Posterior vena cava (tissue), 2 donors: Measurements from ENCODE around the gene LMBRD1. TPM values are rescaled to one million over a fixed set of nuclear protein-coding genes. Genes with fewer than 3 reads are reported as not detected.

ENCODE experiments used
- DNase-seq: peaks from one replicate; pipeline ENCODE4 v3.0.0-alpha.2; 2020; ENCODE audit warnings: low spot score
- intact Hi-C, 2 donors: fragments of 100-400 bp; cut with DNase I; formaldehyde crosslinking; loops; one replicate each; pipeline versions ENCODE4 v1.14.1 to v1.14.2; 2022 to 2023
- total RNA-seq, 2 donors: library from RNA; stranded (reverse); fragmentation: NEBNext Ultra II Directional; extraction: Animal tissue kit (Norgen Biotek cat#: 25700); gene quantifications; one replicate each; pipeline ENCODE4 v1.2.1, GENCODE V29; 2021
- donor health status: DM: yes; HTN: yes; CAD: no.
- donor health status: DM: yes; HTN: yes; CAD: no.

The LMBRD1 gene
- total RNA-seq, 2 donors from 2014 or later, result 42.9 to 46.8 TPM

- intact Hi-C loops, result no loop called here
- DNase-seq, result no peak
Observed at GRCh38 chr6:69768664-69769063, 28.1 kb downstream of the LMBRD1 start.

- intact Hi-C loops, result no loop called here
- no peak for DNase-seq
Observed at GRCh38 chr6:69763763-69764162, 33.0 kb downstream of the LMBRD1 start.

- intact Hi-C loops, result no loop called here
- no peak for DNase-seq
Observed at GRCh38 chr6:69761853-69762252, 35.0 kb downstream of the LMBRD1 start.

- intact Hi-C loops, result no loop called here
- no peak for DNase-seq
Observed at GRCh38 chr6:69758214-69758613, 38.6 kb downstream of the LMBRD1 start.

- intact Hi-C loops, result no loop called here
- no peak for DNase-seq
Observed at GRCh38 chr6:69756907-69757306, 39.9 kb downstream of the LMBRD1 start.

GRCh38 chr6:69756366-69756765, 40.4 kb downstream of the LMBRD1 start:
- intact Hi-C loops, result no loop called here

GRCh38 chr6:69735027-69735426, 61.8 kb downstream of the LMBRD1 start:
- intact Hi-C loops, result no loop called here
- DNase-seq, result no peak

More at GRCh38 chr6:69756366-69756765, 40.4 kb downstream of the LMBRD1 start:
- DNase-seq, result no peak

- intact Hi-C loops, result no loop called here
- DNase-seq, result no peak
Observed at GRCh38 chr6:69732640-69733039, 64.2 kb downstream of the LMBRD1 start.

GRCh38 chr6:69732045-69732444, 64.8 kb downstream of the LMBRD1 start:
- no peak for DNase-seq
- intact Hi-C loops, result no loop called here

GRCh38 chr6:69729870-69730449, 66.8 kb downstream of the LMBRD1 start:
- DNase-seq, result no peak
- intact Hi-C loops, result no loop called here

- DNase-seq, result no peak
- intact Hi-C loops, result no loop called here
Observed at GRCh38 chr6:69722683-69723082, 74.1 kb downstream of the LMBRD1 start.

GRCh38 chr6:69719602-69720193, 77.1 kb downstream of the LMBRD1 start:
- intact Hi-C loops, result no loop called here
- no peak for DNase-seq

- intact Hi-C loops, result no loop called here
- DNase-seq, result no peak
Observed at GRCh38 chr6:69706724-69707123, 90.1 kb downstream of the LMBRD1 start.

GRCh38 chr6:69705954-69706353, 90.9 kb downstream of the LMBRD1 start:
- intact Hi-C loops, result no loop called here
- no peak for DNase-seq

GRCh38 chr6:69704916-69705315, 91.9 kb downstream of the LMBRD1 start:
- DNase-seq, result no peak
- intact Hi-C loops, result no loop called here

GRCh38 chr6:69699655-69700054, 97.2 kb downstream of the LMBRD1 start:
- intact Hi-C loops, result no loop called here
- no peak for DNase-seq

- DNase-seq, result no peak
- intact Hi-C loops, result no loop called here
Observed at GRCh38 chr6:69696273-69696672, 100.5 kb downstream of the LMBRD1 start.

GRCh38 chr6:69693762-69694161, 103.0 kb downstream of the LMBRD1 start:
- DNase-seq, result no peak
- intact Hi-C loops, result no loop called here

GRCh38 chr6:69690986-69691385, 105.8 kb downstream of the LMBRD1 start:
- DNase-seq, result no peak
- intact Hi-C loops, result no loop called here

GRCh38 chr6:69680302-69680701, 116.5 kb downstream of the LMBRD1 start:
- no peak for DNase-seq
- intact Hi-C loops, result no loop called here

- DNase-seq, result no peak
- intact Hi-C loops, result no loop called here
Observed at GRCh38 chr6:69673298-69673697, 123.5 kb downstream of the LMBRD1 start.

GRCh38 chr6:69668916-69669315, 127.9 kb downstream of the LMBRD1 start:
- intact Hi-C loops, result no loop called here
- DNase-seq, result no peak
